Gastroesophageal sphincter (tissue), 4 donors: ENCODE data around the gene FOSL2. TPM values are rescaled to one million over a fixed set of nuclear protein-coding genes. Genes with fewer than 3 reads are reported as not detected.

Source experiments
- ATAC-seq: fragments of 150-250 bp; one replicate; pipeline ENCODE4 v1.9.1; 2016; ENCODE audit warnings: mild to moderate bottlenecking, moderate library complexity
- H3K27ac ChIP-seq, 4 donors: fragments of 200-600 bp; sonication (generic) in 3 of 4; 1 replicate in 3 of 4; 2 replicates in 1 of 4; pipeline ENCODE4 v1.5.1; 2016 to 2019
- H3K27me3 ChIP-seq: fragments of 200-600 bp; sonication (generic); one replicate; pipeline ENCODE4 v1.5.1; 2019
- H3K36me3 ChIP-seq, 2 donors: fragments of 200-600 bp; sonication (generic); one replicate each; pipeline ENCODE4 v1.5.1; 2019; ENCODE audit warnings: control low read depth in 1 of 2
- H3K4me1 ChIP-seq, 3 donors: fragments of 200-600 bp; sonication (generic); 1 replicate in 2 of 3; 2 replicates in 1 of 3; pipeline ENCODE4 v1.5.1; 2016 to 2019; ENCODE audit warnings: control low read depth in 2 of 3
- H3K4me3 ChIP-seq, 2 donors: fragments of 200-600 bp; sonication (generic); one replicate each; pipeline ENCODE4 v1.5.1; 2019; ENCODE audit warnings: mild to moderate bottlenecking in 1 of 2, moderate library complexity in 1 of 2
- H3K9me3 ChIP-seq, 3 donors: fragments of 200-600 bp; sonication (generic); one replicate each; pipeline ENCODE4 v1.5.1; 2017 to 2019; ENCODE audit warnings: control low read depth in 2 of 3
- EP300 ChIP-seq: sonication (generic); formaldehyde crosslinking; IDR thresholded peaks from one replicate; pipeline ENCODE4 v1.6.1; 2017; ENCODE audit warnings: antibody characterized with exemption, mild to moderate bottlenecking
- POLR2A ChIP-seq, 2 donors: fragments of 450-650 bp; IDR thresholded peaks; one replicate each; pipeline ENCODE4 v1.6.1; 2017; ENCODE audit warnings: antibody characterized with exemption in 2 of 2, mild to moderate bottlenecking in 2 of 2, moderate library complexity in 1 of 2
- POLR2AphosphoS5 ChIP-seq: sonication (generic); formaldehyde crosslinking; IDR thresholded peaks from one replicate; pipeline ENCODE4 v1.6.1; 2017; ENCODE audit warnings: antibody characterized with exemption
- WGBS, 2 donors: methylation state at CpG; one replicate each; pipeline ENCODE4 v1.1.5; 2018; ENCODE audit warnings: low coverage in 1 of 2; 5-methylcytosine and 5-hydroxymethylcytosine counted together
- total RNA-seq, 4 donors: library from RNA; depleted of rRNA; stranded (reverse); fragments of >200 nt; gene quantifications; one replicate each; pipeline ENCODE4 v1.1.0, GENCODE V29; 2016
- TF ChIP-seq, protein P1 (sequence below), 4 experiments: fragments of 200-600 bp in 2 of 4; fragments of 450-650 bp in 2 of 4; sonication (generic) in 1 of 4; IDR thresholded peaks; one replicate each; pipeline ENCODE4 v1.5.1; 2017 to 2019; ENCODE audit warnings: antibody characterized with exemption in 4 of 4, mild to moderate bottlenecking in 2 of 4, moderate library complexity in 2 of 4

FOSL2 gene
- total RNA-seq, 4 donors from 2014 or later: 75.3 to 152 (median 132) TPM

DNA sequence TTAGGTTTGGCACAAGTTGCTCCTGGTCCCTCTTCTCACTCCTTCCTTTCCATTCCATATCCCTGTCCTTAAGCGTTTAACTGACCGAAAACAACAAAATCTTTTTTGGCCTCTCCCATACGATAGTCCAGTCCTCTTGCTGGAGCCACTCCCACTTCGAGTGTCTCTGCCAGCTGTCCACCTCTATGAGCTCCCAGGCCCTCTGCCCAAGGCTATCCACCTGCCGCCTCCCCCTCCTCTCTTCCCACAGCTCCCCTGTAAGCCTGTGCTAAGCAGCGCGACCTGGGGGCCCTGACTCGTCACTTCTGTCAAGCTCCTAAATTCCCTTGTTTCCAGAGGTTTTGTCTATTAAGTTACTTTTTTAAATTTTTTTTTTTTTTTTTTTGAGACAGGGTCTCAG lies 47.0 kb upstream of the FOSL2 start:
- WGBS, 2 donors: 74 to 87% methylated on average over 7 to 8 of the region's 8 CpGs

GRCh38 chr2:28346587-28346986 lies 46.1 kb upstream of the FOSL2 start:
- no peak for ATAC-seq

More for the DNA sequence above, 47.0 kb upstream of the FOSL2 start:
- no peak for TF ChIP-seq EP300
- TF ChIP-seq POLR2AphosphoS5: no peak
- TF ChIP-seq POLR2A (IDR thresholded peaks at IDR 0.05): no peak
- TF ChIP-seq, protein P1, sequence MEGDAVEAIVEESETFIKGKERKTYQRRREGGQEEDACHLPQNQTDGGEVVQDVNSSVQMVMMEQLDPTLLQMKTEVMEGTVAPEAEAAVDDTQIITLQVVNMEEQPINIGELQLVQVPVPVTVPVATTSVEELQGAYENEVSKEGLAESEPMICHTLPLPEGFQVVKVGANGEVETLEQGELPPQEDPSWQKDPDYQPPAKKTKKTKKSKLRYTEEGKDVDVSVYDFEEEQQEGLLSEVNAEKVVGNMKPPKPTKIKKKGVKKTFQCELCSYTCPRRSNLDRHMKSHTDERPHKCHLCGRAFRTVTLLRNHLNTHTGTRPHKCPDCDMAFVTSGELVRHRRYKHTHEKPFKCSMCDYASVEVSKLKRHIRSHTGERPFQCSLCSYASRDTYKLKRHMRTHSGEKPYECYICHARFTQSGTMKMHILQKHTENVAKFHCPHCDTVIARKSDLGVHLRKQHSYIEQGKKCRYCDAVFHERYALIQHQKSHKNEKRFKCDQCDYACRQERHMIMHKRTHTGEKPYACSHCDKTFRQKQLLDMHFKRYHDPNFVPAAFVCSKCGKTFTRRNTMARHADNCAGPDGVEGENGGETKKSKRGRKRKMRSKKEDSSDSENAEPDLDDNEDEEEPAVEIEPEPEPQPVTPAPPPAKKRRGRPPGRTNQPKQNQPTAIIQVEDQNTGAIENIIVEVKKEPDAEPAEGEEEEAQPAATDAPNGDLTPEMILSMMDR (IDR thresholded peaks at IDR 0.05): no peak
- no peak overlapping the region for H3K27ac ChIP-seq
- no peak for ATAC-seq
- H3K4me1 ChIP-seq: peaks cover 0 to 58% (median 8%) of the 10 kb centered on the region in 3 donors
- no peaks in the 10 kb centered on the region for H3K9me3 ChIP-seq
- no peak overlapping the region for H3K4me3 ChIP-seq
- H3K36me3 ChIP-seq: no peaks in the 10 kb centered on the region
- no peaks in the 10 kb centered on the region for H3K27me3 ChIP-seq

GRCh38 chr2:28347193-28347592 lies 45.5 kb upstream of the FOSL2 start:
- WGBS, 2 donors: 100% methylated on average over 1 of the region's 6 CpGs; no CpG with 5 or more reads in 1 of the 2 donors
- Histone ChIP-seq H3K4me3 (no peak overlapping the region), H3K9me3 (no peaks in the 10 kb centered on the region), H3K27ac (no peak overlapping the region), H3K4me1 (peaks cover 0 to 43% (median 4%) of the 10 kb centered on the region in 3 donors), H3K36me3 (no peaks in the 10 kb centered on the region), H3K27me3 (no peaks in the 10 kb centered on the region)
- no peak for ATAC-seq
- TF ChIP-seq POLR2A (IDR thresholded peaks at IDR 0.05): no peak
- no peak for TF ChIP-seq POLR2AphosphoS5
- TF ChIP-seq, protein P1 (IDR thresholded peaks at IDR 0.05): no peak
- no peak for TF ChIP-seq EP300

More at GRCh38 chr2:28346587-28346986, 46.1 kb upstream of the FOSL2 start:
- H3K4me3 ChIP-seq: no peak overlapping the region
- no peaks in the 10 kb centered on the region for H3K9me3 ChIP-seq
- peaks cover 0 to 49% (median 8%) of the 10 kb centered on the region in 3 donors for H3K4me1 ChIP-seq
- TF ChIP-seq EP300 (no peak), POLR2A (IDR thresholded peaks at IDR 0.05) (no peak), POLR2AphosphoS5 (no peak)
- TF ChIP-seq, protein P1 (IDR thresholded peaks at IDR 0.05): no peak
- WGBS, 2 donors: 50 to 73% methylated on average over 2 to 3 of the region's 6 CpGs
- no peak overlapping the region for H3K27ac ChIP-seq
- no peaks in the 10 kb centered on the region for H3K27me3 ChIP-seq
- no peaks in the 10 kb centered on the region for H3K36me3 ChIP-seq

GRCh38 chr2:28347596-28347995 lies 45.1 kb upstream of the FOSL2 start:
- Histone ChIP-seq H3K4me3 (no peak overlapping the region), H3K9me3 (no peaks in the 10 kb centered on the region), H3K27ac (peak overlapping the region in 1 of 4 donors; percentile 11), H3K36me3 (no peaks in the 10 kb centered on the region), H3K27me3 (no peaks in the 10 kb centered on the region), H3K4me1 (peaks cover 0 to 39% (median 3%) of the 10 kb centered on the region in 3 donors)
- 58 to 68% methylated on average over 4 to 5 of the region's 9 CpGs for WGBS, 2 donors
- peak; percentile 12 for ATAC-seq
- no peak for TF ChIP-seq POLR2A (IDR thresholded peaks at IDR 0.05)
- TF ChIP-seq EP300: no peak
- TF ChIP-seq, protein P1 (IDR thresholded peaks at IDR 0.05): no peak
- TF ChIP-seq POLR2AphosphoS5: no peak

GRCh38 chr2:28348149-28348567 lies 44.5 kb upstream of the FOSL2 start:
- peak; percentile 6 for ATAC-seq
- Histone ChIP-seq H3K4me1 (peaks cover 0 to 33% (median 0%) of the 10 kb centered on the region in 3 donors), H3K27me3 (no peaks in the 10 kb centered on the region), H3K36me3 (no peaks in the 10 kb centered on the region), H3K9me3 (no peaks in the 10 kb centered on the region), H3K4me3 (no peak overlapping the region), H3K27ac (peak overlapping the region in 1 of 4 donors; percentile 11)
- TF ChIP-seq POLR2A (IDR thresholded peaks at IDR 0.05): no peak
- no peak for TF ChIP-seq POLR2AphosphoS5
- TF ChIP-seq, protein P1 (IDR thresholded peaks at IDR 0.05): no peak
- TF ChIP-seq EP300: no peak
- 50% methylated on average over 6 of the region's 10 CpGs; no CpG with 5 or more reads in 1 of the 2 donors for WGBS, 2 donors
